H1 (cell line): ENCODE results near the gene IL21R. TPM values are rescaled to one million over a fixed set of nuclear protein-coding genes. Genes with fewer than 3 reads are reported as not detected.

Experiments
- CTCF ChIA-PET: fragments of 300-600 bp; sonication (Branson Sonifier 250); formaldehyde crosslinking; loops from one replicate; lab custom pipeline; 2021; ENCODE audit not compliant: partially characterized antibody; lab: Charles Lee
- POLR2A ChIA-PET: fragments of 300-600 bp; sonication (Branson Sonifier 250); formaldehyde crosslinking; loops from one replicate; lab custom pipeline; 2021; ENCODE audit warnings: inconsistent platforms; ENCODE audit not compliant: partially characterized antibody; lab: Charles Lee
- DNase-seq, 2 experiments: peaks; one replicate each; pipeline versions ENCODE4 v3.0.0 to v3.0.0-alpha.2; 2010 to 2022; ENCODE audit warnings: low spot score in 2 of 2, low read depth in 1 of 2, mixed read lengths in 1 of 2
- FAIRE-seq: peaks from 2 replicates; lab custom pipeline; 2011; peaks lifted over from hg19 to GRCh38; lab: Jason Lieb, UNC
- H2AFZ ChIP-seq: 2 replicates; pipeline ENCODE4 v1.8.1; 2012; ENCODE audit warnings: low read length, inconsistent platforms
- H2AK5ac ChIP-seq: 2 replicates; pipeline ENCODE4 v1.6.1; 2013; ENCODE audit warnings: low read depth, low read length
- H2BK120ac ChIP-seq: replicated peaks from 2 replicates; pipeline ENCODE3; 2013; ENCODE audit warnings: low read depth, low read length, inconsistent platforms
- H2BK12ac ChIP-seq: 2 replicates; pipeline ENCODE4 v1.6.1; 2013; ENCODE audit warnings: low read depth, low read length
- H2BK15ac ChIP-seq: 2 replicates; pipeline ENCODE4 v1.6.1; 2013; ENCODE audit warnings: low read length
- H2BK20ac ChIP-seq: 2 replicates; pipeline ENCODE4 v1.6.1; 2013; ENCODE audit warnings: low read length
- H2BK5ac ChIP-seq: 2 replicates; pipeline ENCODE4 v1.6.1; 2013; ENCODE audit warnings: low read depth, low read length
- H3K14ac ChIP-seq: 2 replicates; pipeline ENCODE4 v1.6.1; 2013; ENCODE audit warnings: inconsistent platforms; ENCODE audit not compliant: insufficient read length
- H3K18ac ChIP-seq: 2 replicates; pipeline ENCODE4 v1.6.1; 2013; ENCODE audit warnings: low read length; ENCODE audit errors: extremely low read depth
- H3K23ac ChIP-seq: 2 replicates; pipeline ENCODE4 v1.6.1; 2013; ENCODE audit warnings: inconsistent platforms; ENCODE audit not compliant: insufficient read length
- H3K23me2 ChIP-seq: 2 replicates; pipeline ENCODE4 v1.6.1; 2013; ENCODE audit warnings: low read depth, low read length
- H3K27ac ChIP-seq: 2 replicates; pipeline ENCODE4 v1.6.1; 2011; ENCODE audit warnings: low read depth, low read length, inconsistent platforms
- H3K27me3 ChIP-seq, 4 experiments: replicated peaks in 1 of 4; 1 replicate in 1 of 4; 2 replicates in 3 of 4; pipeline versions ENCODE4 v1.6.1 to v1.8.1; 2011 to 2013; ENCODE audit warnings: low read length in 3 of 4, mild to moderate bottlenecking in 3 of 4, inconsistent platforms in 2 of 4, mixed read lengths in 2 of 4, moderate library complexity in 1 of 4; ENCODE audit not compliant: control insufficient read depth in 3 of 4, insufficient read depth in 3 of 4; ENCODE audit errors: extremely low read depth in 1 of 4
- H3K36me3 ChIP-seq, 4 experiments: 2 replicates each; pipeline versions ENCODE4 v1.6.1 to v1.8.1; 2011 to 2013; ENCODE audit warnings: mild to moderate bottlenecking in 4 of 4, low read length in 3 of 4, moderate library complexity in 2 of 4, control low read depth in 1 of 4, inconsistent platforms in 1 of 4; ENCODE audit not compliant: insufficient read depth in 4 of 4, control insufficient read depth in 2 of 4
- H3K4ac ChIP-seq: replicated peaks from 2 replicates; pipeline ENCODE3; 2013; ENCODE audit warnings: low read length, low read depth, mixed read lengths, inconsistent platforms; ENCODE audit not compliant: insufficient read length
- H3K4me1 ChIP-seq, 4 experiments: replicated peaks in 1 of 4; 1 replicate in 1 of 4; 2 replicates in 3 of 4; pipeline versions ENCODE4 v1.6.1 to v1.8.1; 2011 to 2013; ENCODE audit warnings: low read length in 3 of 4, inconsistent platforms in 2 of 4, mixed read lengths in 1 of 4; ENCODE audit not compliant: insufficient read depth in 4 of 4, control insufficient read depth in 3 of 4
- H3K4me2 ChIP-seq, 2 experiments: 2 replicates each; pipeline versions ENCODE4 v1.6.1 to v1.8.1; 2011 to 2013; ENCODE audit warnings: low read depth in 2 of 2, low read length in 2 of 2, control low read depth in 1 of 2, inconsistent platforms in 1 of 2, mild to moderate bottlenecking in 1 of 2; ENCODE audit not compliant: insufficient read depth in 1 of 2
- H3K4me3 ChIP-seq, 4 experiments: fragments of 200-600, 300-600 bp in 1 of 4; sonication (generic), shearing (Covaris generic), sonication (Bioruptor Twin) in 1 of 4; 2 replicates each; pipeline versions ENCODE4 v1.5.1 to v1.8.1; 2011 to 2016; ENCODE audit warnings: low read length in 4 of 4, low read depth in 3 of 4, control low read depth in 2 of 4, inconsistent platforms in 2 of 4, mild to moderate bottlenecking in 2 of 4, mixed read lengths in 1 of 4, moderate library complexity in 1 of 4; ENCODE audit not compliant: insufficient read depth in 2 of 4; ENCODE audit errors: extremely low read depth in 1 of 4
- H3K56ac ChIP-seq: replicated peaks from 2 replicates; pipeline ENCODE3; 2013; ENCODE audit warnings: low read depth, mild to moderate bottlenecking, mixed read lengths, low read length, inconsistent platforms; ENCODE audit not compliant: insufficient read length
- H3K79me1 ChIP-seq: 2 replicates; pipeline ENCODE4 v1.6.1; 2013; ENCODE audit warnings: low read depth, low read length, control low read depth
- H3K79me2 ChIP-seq, 2 experiments: 2 replicates each; pipeline versions ENCODE4 v1.6.1 to v1.8.1; 2012 to 2013; ENCODE audit warnings: low read length in 2 of 2, mild to moderate bottlenecking in 2 of 2, inconsistent platforms in 1 of 2; ENCODE audit not compliant: insufficient read depth in 2 of 2, control insufficient read depth in 1 of 2
- H3K9ac ChIP-seq, 4 experiments: replicated peaks in 1 of 4; 1 replicate in 1 of 4; 2 replicates in 3 of 4; pipeline versions ENCODE4 v1.6.1 to v1.8.1; 2011 to 2013; ENCODE audit warnings: low read depth in 3 of 4, low read length in 3 of 4, control low read depth in 2 of 4, mild to moderate bottlenecking in 2 of 4, moderate library complexity in 2 of 4, inconsistent platforms in 1 of 4; ENCODE audit errors: extremely low read depth in 1 of 4
- H3K9me3 ChIP-seq, 2 experiments: 2 replicates each; pipeline versions ENCODE4 v1.6.1 to v1.8.1; 2012 to 2013; ENCODE audit warnings: mild to moderate bottlenecking in 2 of 2, moderate library complexity in 2 of 2, control low read depth in 1 of 2, inconsistent platforms in 1 of 2, low read depth in 1 of 2, low read length in 1 of 2, mixed read lengths in 1 of 2; ENCODE audit not compliant: insufficient read depth in 2 of 2
- H4K20me1 ChIP-seq, 2 experiments: replicated peaks in 1 of 2; 2 replicates each; pipeline versions ENCODE3 to v1.8.1; 2011 to 2013; ENCODE audit warnings: inconsistent platforms in 2 of 2, low read length in 2 of 2, mild to moderate bottlenecking in 1 of 2; ENCODE audit not compliant: insufficient read depth in 2 of 2, control insufficient read depth in 1 of 2
- H4K5ac ChIP-seq: 2 replicates; pipeline ENCODE4 v1.6.1; 2013; ENCODE audit warnings: low read length, low read depth, mixed read lengths, inconsistent platforms; ENCODE audit not compliant: insufficient read length
- H4K8ac ChIP-seq: 2 replicates; pipeline ENCODE4 v1.8.0; 2013; ENCODE audit warnings: mild to moderate bottlenecking, moderate library complexity, low read length, inconsistent platforms; ENCODE audit not compliant: insufficient read depth; ENCODE audit errors: extremely low read depth
- H4K91ac ChIP-seq: replicated peaks from 2 replicates; pipeline ENCODE3; 2013; ENCODE audit warnings: low read length, mixed read lengths, inconsistent platforms; ENCODE audit not compliant: insufficient read length
- CHD2 ChIP-seq: IDR thresholded peaks from 2 replicates; pipeline ENCODE4 v1.6.1; 2012; ENCODE audit warnings: low read length, improper control_type of control experiment
- POLR2AphosphoS5 ChIP-seq: IDR thresholded peaks from 2 replicates; pipeline ENCODE4 v1.6.1; 2011; ENCODE audit warnings: low read depth, low read length
- WGBS, 2 experiments: shearing (Covaris generic) in 1 of 2; methylation state at CpG; one replicate each; pipeline versions ENCODE4 v1.1.6 to v1.1.7; 2013 to 2015; ENCODE audit warnings: low lambda C conversion rate in 2 of 2, mixed read lengths in 2 of 2, inconsistent platforms in 1 of 2, low coverage in 1 of 2, missing lambda C conversion rate in 1 of 2; ENCODE audit not compliant: insufficient replicate concordance in 2 of 2, insufficient coverage in 1 of 2, insufficient read length in 1 of 2; ENCODE audit errors: extremely low coverage in 1 of 2, missing lambda C conversion rate in 1 of 2; 5-methylcytosine and 5-hydroxymethylcytosine counted together
- polyA plus RNA-seq, 7 experiments: library from polyadenylated mRNA; depleted of rRNA in 3 of 7; stranded (reverse) in 5 of 7; unstranded in 2 of 7; fragments of >200 nt in 5 of 7; fragments of 200-250 nt in 2 of 7; gene quantifications; 1 replicate in 5 of 7; 2 replicates in 1 of 7; 4 replicates in 1 of 7; pipeline versions ENCODE4 v1.2.1 to v1.2.3, GENCODE V29; 2011 to 2013; ENCODE audit warnings: missing spikeins in 2 of 7, mixed read lengths in 2 of 7
- total RNA-seq: library from RNA; stranded (reverse); fragmentation: NEBNext Ultra II Directional; extraction: Animal tissue kit (Norgen Biotek cat#: 25700); gene quantifications from 2 replicates; pipeline ENCODE4 v1.2.1, GENCODE V29; 2021

The IL21R gene
- total and polyA plus RNA-seq, 2 of the 8 experiments (the other 6 are each of a cell fraction or from before 2014, with no cell fraction given) = 0.34 to 0.70 TPM

DNA sequence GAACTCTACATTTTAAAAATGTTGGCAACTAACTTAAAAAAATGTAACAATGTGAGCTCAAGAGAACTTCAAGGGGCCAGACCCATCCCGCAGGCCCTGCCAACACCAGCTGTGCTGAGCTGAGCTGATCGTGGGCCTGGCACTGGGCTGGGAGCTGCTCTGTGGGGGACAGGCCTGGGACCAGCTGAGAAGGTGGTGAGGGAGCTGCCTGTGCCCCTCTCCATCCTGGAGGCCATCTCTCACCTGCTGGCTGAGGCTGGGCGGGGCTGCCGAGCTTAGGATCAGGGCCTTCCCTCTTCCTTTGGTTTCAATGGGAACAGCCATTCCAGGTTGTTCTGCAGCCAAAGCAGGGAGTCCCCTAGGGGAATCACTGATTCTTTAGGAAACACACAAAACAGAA is 58.2 kb downstream of the IL21R start:
- H3K23ac ChIP-seq = no peak overlapping the region
- no peaks in the 10 kb centered on the region for H3K79me2 ChIP-seq
- H4K91ac ChIP-seq = no peak overlapping the region
- peaks cover 2 to 12% of the 10 kb centered on the region in 2 experiments for H4K20me1 ChIP-seq
- no peak overlapping the region for H2BK15ac ChIP-seq
- no peak overlapping the region for H2BK12ac ChIP-seq
- H3K79me1 ChIP-seq = no peaks in the 10 kb centered on the region
- H3K27ac ChIP-seq = no peak overlapping the region
- no peak overlapping the region for H3K4ac ChIP-seq
- H3K4me2 ChIP-seq = no peak overlapping the region
- no peak overlapping the region for H2BK5ac ChIP-seq
- no peak overlapping the region for H2BK120ac ChIP-seq
- ChIA-PET CTCF (interaction anchor here (0.6 to 1.3 kb wide), 5 partner anchors 9 to 99 kb away, joined by 3 to 4 read pairs (median 4); no protein-coding TSS in a partner anchor), POLR2A (interaction anchor here (2.0 kb wide), 1 partner anchor 10 kb away, joined by 6 read pairs; no protein-coding TSS in a partner anchor)
- peaks cover 17 to 40% (median 31%) of the 10 kb centered on the region in 4 experiments; a peak in 7 of 8 replicates for H3K36me3 ChIP-seq
- FAIRE-seq (no peak), DNase-seq (no peak)
- no peak overlapping the region for H2AFZ ChIP-seq
- H3K4me1 ChIP-seq = no peaks in the 10 kb centered on the region; a peak in 1 of 7 replicates
- no peaks in the 10 kb centered on the region for H3K27me3 ChIP-seq
- H3K9me3 ChIP-seq = no peaks in the 10 kb centered on the region
- no peak overlapping the region for H3K56ac ChIP-seq
- H2AK5ac ChIP-seq = no peak overlapping the region
- no peak overlapping the region for H4K5ac ChIP-seq
- no peak overlapping the region for H3K14ac ChIP-seq
- no peak overlapping the region for H3K18ac ChIP-seq
- 88% methylated on average over 4 of the region's 4 CpGs; no CpG with 5 or more reads in 1 of the 2 experiments for WGBS, 2 experiments
- no peak overlapping the region for H4K8ac ChIP-seq
- no peak overlapping the region for H3K9ac ChIP-seq
- H3K23me2 ChIP-seq = peaks cover 4% of the 10 kb centered on the region; the same call in 1 of the 2 replicates
- no peak overlapping the region for H3K4me3 ChIP-seq
- TF ChIP-seq POLR2AphosphoS5 (0 out of 2 replicates have a peak, but pooled peaks have one; percentile 16), CHD2 (no peak)
- TF ChIP-seq, all 59 proteins: peak for 1
- no peak overlapping the region for H2BK20ac ChIP-seq
